Nephron progenitor cell (in vitro differentiated cells): ENCODE data around the gene TLX2.

Source experiments
- DNase-seq: peaks from one replicate; pipeline ENCODE4 v3.0.0; 2021
- H3K27ac Mint-ChIP-seq: 2 replicates; pipeline ENCODE4 v1.8.0; 2021; ENCODE audit warnings: mild to moderate bottlenecking, moderate library complexity, mixed read lengths
- H3K27me3 Mint-ChIP-seq: 2 replicates; pipeline ENCODE4 v1.8.0; 2021; ENCODE audit warnings: mild to moderate bottlenecking, low read depth, mixed read lengths; ENCODE audit not compliant: poor library complexity
- H3K36me3 Mint-ChIP-seq: 2 replicates; pipeline ENCODE4 v1.8.0; 2021; ENCODE audit warnings: low read depth, mixed read lengths
- H3K4me1 Mint-ChIP-seq: 2 replicates; pipeline ENCODE4 v1.8.0; 2021; ENCODE audit warnings: mixed read lengths
- H3K4me3 Mint-ChIP-seq: 2 replicates; pipeline ENCODE4 v1.8.0; 2021; ENCODE audit warnings: mild to moderate bottlenecking, moderate library complexity, mixed read lengths
- H3K9me3 Mint-ChIP-seq: 2 replicates; pipeline ENCODE4 v1.8.0; 2021; ENCODE audit warnings: mild to moderate bottlenecking, moderate library complexity, mixed read lengths
- TF ChIP-seq, protein P1 (sequence below): fragments of 200-600 bp; sonication (generic); IDR thresholded peaks from 2 replicates; pipeline ENCODE4 v1.5.0; 2021; ENCODE audit warnings: antibody characterized with exemption

TLX2 gene

GRCh38 chr2:74525717-74526648 is 11.7 kb downstream of the TLX2 start, which contains the start of gene DQX1:
Gene DQX1, minus strand, starts transcription at chr2:74526231. Its CDS starts 502 bp downstream, at chr2:74525729.
- DNase-seq, result no peak
- Mint-ChIP-seq H3K4me1 (peaks cover 27% of the 10 kb centered on the region), H3K27me3 (peaks cover 36% of the 10 kb centered on the region), H3K27ac (no peak within 1 kb of the TSS), H3K36me3 (peaks cover 30% of the 10 kb centered on the region), H3K9me3 (no peaks in the 10 kb centered on the region), H3K4me3 (peak within 1 kb of the TSS; percentile 58)
- TF ChIP-seq, protein P1, sequence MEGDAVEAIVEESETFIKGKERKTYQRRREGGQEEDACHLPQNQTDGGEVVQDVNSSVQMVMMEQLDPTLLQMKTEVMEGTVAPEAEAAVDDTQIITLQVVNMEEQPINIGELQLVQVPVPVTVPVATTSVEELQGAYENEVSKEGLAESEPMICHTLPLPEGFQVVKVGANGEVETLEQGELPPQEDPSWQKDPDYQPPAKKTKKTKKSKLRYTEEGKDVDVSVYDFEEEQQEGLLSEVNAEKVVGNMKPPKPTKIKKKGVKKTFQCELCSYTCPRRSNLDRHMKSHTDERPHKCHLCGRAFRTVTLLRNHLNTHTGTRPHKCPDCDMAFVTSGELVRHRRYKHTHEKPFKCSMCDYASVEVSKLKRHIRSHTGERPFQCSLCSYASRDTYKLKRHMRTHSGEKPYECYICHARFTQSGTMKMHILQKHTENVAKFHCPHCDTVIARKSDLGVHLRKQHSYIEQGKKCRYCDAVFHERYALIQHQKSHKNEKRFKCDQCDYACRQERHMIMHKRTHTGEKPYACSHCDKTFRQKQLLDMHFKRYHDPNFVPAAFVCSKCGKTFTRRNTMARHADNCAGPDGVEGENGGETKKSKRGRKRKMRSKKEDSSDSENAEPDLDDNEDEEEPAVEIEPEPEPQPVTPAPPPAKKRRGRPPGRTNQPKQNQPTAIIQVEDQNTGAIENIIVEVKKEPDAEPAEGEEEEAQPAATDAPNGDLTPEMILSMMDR, result no peak

- DNase-seq, result no peak
- peaks cover 28% of the 10 kb centered on the region for H3K27me3 Mint-ChIP-seq
- H3K9me3 Mint-ChIP-seq, result no peaks in the 10 kb centered on the region
- peaks cover 33% of the 10 kb centered on the region for H3K4me1 Mint-ChIP-seq
- H3K36me3 Mint-ChIP-seq, result peaks cover 31% of the 10 kb centered on the region
- TF ChIP-seq, protein P1, result no peak
- H3K4me3 Mint-ChIP-seq, result no peak overlapping the region
- no peak overlapping the region for H3K27ac Mint-ChIP-seq
Observed at GRCh38 chr2:74526649-74527230, 12.5 kb downstream of the TLX2 start.

DNA sequence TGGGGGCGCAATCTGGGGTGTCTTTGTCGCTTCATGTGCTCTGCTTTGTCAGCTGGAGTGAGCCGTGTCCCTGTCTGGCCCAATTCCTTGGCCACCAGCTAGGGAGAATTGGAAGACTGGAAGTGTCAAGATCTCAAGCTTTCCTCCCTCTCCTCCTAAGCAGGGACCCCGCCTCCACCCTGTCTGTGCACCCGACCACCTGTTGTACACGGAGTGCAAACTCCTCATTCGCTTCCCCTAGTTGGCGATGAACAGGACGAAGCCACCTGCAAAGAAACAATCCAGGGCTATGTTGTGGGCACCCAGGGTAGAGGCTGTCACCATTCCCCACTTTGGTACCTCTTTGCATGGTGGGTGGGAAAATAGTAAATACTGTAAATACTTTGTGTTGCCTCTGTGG is 13.5 kb downstream of the TLX2 start:
- no peak overlapping the region for H3K27ac Mint-ChIP-seq
- TF ChIP-seq, protein P1, result no peak
- peak overlapping the region; percentile 99 for H3K4me3 Mint-ChIP-seq
- no peaks in the 10 kb centered on the region for H3K9me3 Mint-ChIP-seq
- H3K27me3 Mint-ChIP-seq, result peaks cover 18% of the 10 kb centered on the region
- peaks cover 38% of the 10 kb centered on the region for H3K4me1 Mint-ChIP-seq
- peaks cover 39% of the 10 kb centered on the region for H3K36me3 Mint-ChIP-seq
- no peak for DNase-seq

GRCh38 chr2:74528600-74529356 is 14.5 kb downstream of the TLX2 start:
- Mint-ChIP-seq H3K36me3 (peaks cover 46% of the 10 kb centered on the region), H3K4me3 (peak overlapping the region; percentile 99), H3K27ac (peak overlapping the region; percentile 96), H3K9me3 (no peaks in the 10 kb centered on the region), H3K27me3 (peaks cover 8% of the 10 kb centered on the region), H3K4me1 (peaks cover 38% of the 10 kb centered on the region)
- TF ChIP-seq, protein P1, result no peak
- DNase-seq, result no peak

DNA sequence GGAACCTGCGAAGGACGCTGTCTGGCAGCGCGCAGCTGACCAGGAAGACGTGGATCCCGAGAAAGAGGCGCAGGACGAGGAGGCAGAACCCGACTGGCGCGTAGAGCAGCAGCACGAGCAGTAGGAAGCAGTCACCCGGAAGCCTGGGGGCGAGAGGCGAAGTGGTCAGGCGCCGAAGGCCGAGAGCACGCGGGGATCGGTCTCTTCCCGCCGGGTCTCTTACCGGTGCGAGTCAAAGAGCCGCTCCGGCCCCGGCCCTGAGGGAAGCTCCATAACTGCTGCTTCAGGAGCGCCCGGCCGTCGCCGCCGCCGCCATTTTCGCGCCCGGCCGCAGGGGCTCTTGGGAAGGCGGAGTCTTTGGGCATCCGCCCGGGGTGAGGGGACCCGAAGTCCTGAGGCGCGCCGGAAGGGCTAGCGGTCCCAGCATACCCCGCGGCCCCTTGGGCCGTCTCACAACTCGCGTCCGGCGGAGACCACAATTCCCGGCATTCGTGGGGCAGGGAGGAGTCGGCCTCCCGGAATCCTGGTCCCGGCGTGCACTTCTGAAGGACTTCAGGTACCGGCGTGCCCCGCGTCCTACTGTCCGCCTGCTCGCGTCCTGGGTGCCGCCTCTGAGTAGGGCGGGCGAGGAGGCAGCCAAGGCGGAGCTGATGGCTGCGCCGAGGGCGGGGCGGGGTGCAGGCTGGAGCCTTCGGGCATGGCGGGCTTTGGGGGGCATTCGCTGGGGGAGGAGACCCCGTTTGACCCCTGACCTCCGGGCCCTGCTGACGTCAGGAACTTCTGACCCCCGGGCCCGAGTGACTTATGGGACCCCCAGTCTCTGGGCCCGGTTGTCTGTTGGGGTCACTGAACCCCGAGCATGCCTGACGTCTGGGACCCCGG is 15.3 kb downstream of the TLX2 start, which contains the start of the genes AUP1 and HTRA2:
TSS of gene AUP1 (minus strand) at position 350 of the 882 bp plus-strand sequence. CDS start at position 273, 77 bp downstream.
TSS of gene HTRA2 (plus strand) at position 577 of the 882 bp plus-strand sequence. CDS start at position 651, 74 bp downstream.
- DNase-seq, result peak; percentile 94
- H3K27ac Mint-ChIP-seq, result peak within 1 kb of the TSS; percentile 96
- H3K36me3 Mint-ChIP-seq, result peaks cover 49% of the 10 kb centered on the region
- H3K9me3 Mint-ChIP-seq, result no peaks in the 10 kb centered on the region
- H3K4me1 Mint-ChIP-seq, result peaks cover 38% of the 10 kb centered on the region
- H3K4me3 Mint-ChIP-seq, result peak within 1 kb of the TSS; percentile 99
- H3K27me3 Mint-ChIP-seq, result peaks cover 6% of the 10 kb centered on the region
- TF ChIP-seq, protein P1, result no peak
